SK-N-SH (cell line): ENCODE data around the gene PFDN1. TPM values are rescaled to one million over a fixed set of nuclear protein-coding genes. Genes with fewer than 3 reads are reported as not detected.

Source experiments
- CTCF ChIA-PET: fragments of 300-600, 350-600 bp; formaldehyde crosslinking; extraction: SDS; loops from one replicate; lab custom pipeline; 2021; lab: Yijun Ruan, JAX
- POLR2A ChIA-PET: fragments of 350-600 bp; sonication (Branson Sonifier 250); formaldehyde crosslinking; extraction: SDS; loops from one replicate; lab custom pipeline; 2020; ENCODE audit warnings: antibody characterized with exemption, inconsistent platforms; lab: Yijun Ruan, JAX
- DNase-seq: peaks from one replicate; pipeline ENCODE4 v3.0.0; 2012
- H2AFZ ChIP-seq: fragments of 200-600 bp; sonication (generic); 2 replicates; pipeline ENCODE4 v1.8.1; 2016; ENCODE audit warnings: antibody characterized with exemption, mild to moderate bottlenecking, low read depth
- H3F3A ChIP-seq: fragments of 200-600 bp; sonication (generic); replicated peaks from 2 replicates; pipeline ENCODE3; 2016; ENCODE audit warnings: antibody characterized with exemption, mild to moderate bottlenecking; ENCODE audit not compliant: insufficient read depth
- H3K27ac ChIP-seq, 2 experiments: fragments of 200-500 bp in 1 of 2; fragments of 200-600 bp in 1 of 2; sonication (Bioruptor generic) in 1 of 2; sonication (generic), shearing (Covaris generic) in 1 of 2; 2 replicates each; pipeline versions ENCODE4 v1.5.1 to v1.6.1; 2014 to 2016; ENCODE audit warnings: low read depth in 2 of 2, inconsistent platforms in 1 of 2, low read length in 1 of 2, mild to moderate bottlenecking in 1 of 2, mixed read lengths in 1 of 2
- H3K27me3 ChIP-seq: fragments of 200-600 bp; sonication (generic), shearing (Covaris generic); 2 replicates; pipeline ENCODE4 v1.6.1; 2016; ENCODE audit warnings: mixed run types; ENCODE audit not compliant: insufficient read depth
- H3K36me3 ChIP-seq, 2 experiments: fragments of 200-500 bp in 1 of 2; fragments of 200-600 bp in 1 of 2; sonication (Bioruptor generic) in 1 of 2; sonication (generic) in 1 of 2; replicated peaks in 1 of 2; 2 replicates each; pipeline versions ENCODE3 to v1.5.1; 2014 to 2016; ENCODE audit warnings: low read length in 1 of 2, mild to moderate bottlenecking in 1 of 2; ENCODE audit not compliant: insufficient read depth in 2 of 2, control insufficient read depth in 1 of 2
- H3K4me1 ChIP-seq, 2 experiments: fragments of 200-500 bp in 1 of 2; fragments of 200-600 bp in 1 of 2; sonication (Bioruptor generic) in 1 of 2; sonication (generic), shearing (Covaris generic) in 1 of 2; 2 replicates each; pipeline versions ENCODE4 v1.5.1 to v1.6.1; 2014 to 2016; ENCODE audit warnings: low read depth in 1 of 2, low read length in 1 of 2, mixed run types in 1 of 2; ENCODE audit not compliant: insufficient read depth in 2 of 2, control insufficient read depth in 1 of 2
- H3K4me2 ChIP-seq: fragments of 200-600 bp; sonication (generic), shearing (Covaris generic); 2 replicates; pipeline ENCODE4 v1.6.1; 2017; ENCODE audit warnings: mixed run types
- H3K4me3 ChIP-seq, 2 experiments: fragments of 200-500 bp in 1 of 2; fragments of 200-600 bp in 1 of 2; sonication (Bioruptor generic) in 1 of 2; sonication (generic), shearing (Covaris generic) in 1 of 2; 2 replicates each; pipeline versions ENCODE4 v1.5.1 to v1.8.1; 2014 to 2016; ENCODE audit warnings: low read depth in 2 of 2, inconsistent platforms in 1 of 2, low read length in 1 of 2, mild to moderate bottlenecking in 1 of 2, mixed read lengths in 1 of 2, moderate library complexity in 1 of 2
- H3K79me2 ChIP-seq: fragments of 200-600 bp; sonication (generic); 2 replicates; pipeline ENCODE4 v1.8.1; 2017; ENCODE audit warnings: mild to moderate bottlenecking; ENCODE audit not compliant: insufficient read depth
- H3K9ac ChIP-seq: fragments of 200-600 bp; sonication (generic); 2 replicates; pipeline ENCODE4 v1.6.1; 2017; ENCODE audit warnings: mixed run types
- H3K9me2 ChIP-seq: fragments of 200-600 bp; sonication (generic); 2 replicates; pipeline ENCODE4 v1.6.1; 2017; ENCODE audit warnings: mixed run types
- H3K9me3 ChIP-seq: fragments of 200-600 bp; sonication (generic); 2 replicates; pipeline ENCODE4 v1.6.1; 2017; ENCODE audit warnings: mixed run types, mild to moderate bottlenecking, moderate library complexity
- H4K20me1 ChIP-seq: fragments of 200-600 bp; sonication (generic); 2 replicates; pipeline ENCODE4 v1.6.1; 2017; ENCODE audit warnings: mild to moderate bottlenecking, mixed run types; ENCODE audit not compliant: insufficient read depth
- CTCF ChIP-seq: fragments of 200-600 bp; sonication (generic); IDR thresholded peaks from 2 replicates; pipeline ENCODE4 v1.6.1; 2017; ENCODE audit warnings: antibody characterized with exemption, mild to moderate bottlenecking, moderate library complexity
- EZH2phosphoT487 ChIP-seq: fragments of 200-600 bp; sonication (generic); IDR thresholded peaks from 2 replicates; pipeline ENCODE4 v1.6.1; 2017; ENCODE audit warnings: low read depth, mixed run types, mild to moderate bottlenecking, antibody characterized with exemption, moderate library complexity, borderline replicate concordance
- FOXJ3 ChIP-seq: sonication (generic); formaldehyde crosslinking; IDR thresholded peaks from 2 replicates; pipeline ENCODE4 v1.5.1; 2020; ENCODE audit warnings: mild to moderate bottlenecking, missing genetic modification reagents
- IRF3 ChIP-seq: fragments of 150-350 bp; IDR thresholded peaks from 2 replicates; pipeline ENCODE4 v1.6.1; 2016; ENCODE audit warnings: mild to moderate bottlenecking, low read depth, low read length
- JUND ChIP-seq: IDR thresholded peaks from 2 replicates; pipeline ENCODE4 v1.4.0; 2012
- MAX ChIP-seq: IDR thresholded peaks from 2 replicates; pipeline ENCODE4 v1.4.0; 2012; ENCODE audit warnings: low read depth
- POLR2AphosphoS5 ChIP-seq: IDR thresholded peaks from 2 replicates; pipeline ENCODE4 v1.6.1; 2012; ENCODE audit warnings: low read depth, low read length
- RAD21 ChIP-seq: IDR thresholded peaks from 2 replicates; pipeline ENCODE4 v1.6.1; 2012; ENCODE audit warnings: mild to moderate bottlenecking, low read length
- RXRA ChIP-seq: IDR thresholded peaks from 2 replicates; pipeline ENCODE4 v1.4.0; 2012; ENCODE audit warnings: low read depth, mild to moderate bottlenecking, borderline replicate concordance
- SMC3 ChIP-seq: IDR thresholded peaks from 2 replicates; pipeline ENCODE4 v1.6.1; 2012; ENCODE audit warnings: low read depth, low read length, improper control_type of control experiment
- TAF1 ChIP-seq: IDR thresholded peaks from 2 replicates; pipeline ENCODE4 v1.6.1; 2012; ENCODE audit warnings: low read depth, mild to moderate bottlenecking, low read length, moderate library complexity, borderline replicate concordance
- USF1 ChIP-seq: IDR thresholded peaks from 2 replicates; pipeline ENCODE4 v1.4.0; 2012; ENCODE audit warnings: low read depth, borderline replicate concordance
- WGBS: methylation state at CpG from one replicate; pipeline ENCODE4 v1.1.6; 2017; ENCODE audit warnings: low lambda C conversion rate; 5-methylcytosine and 5-hydroxymethylcytosine counted together
- polyA plus RNA-seq, 3 experiments: library from polyadenylated mRNA; depleted of rRNA; stranded (reverse); fragments of >200 nt; gene quantifications; 2 replicates each; pipeline ENCODE4 v1.2.3, GENCODE V29; 2012

Gene PFDN1
- polyA plus RNA-seq, 1 of the 3 experiments (the other 2 are of a cell fraction) = 55.2 TPM

- no peaks in the 10 kb centered on the region for H4K20me1 ChIP-seq
- DNase-seq = no peak
- H3K9me2 ChIP-seq = no peaks in the 10 kb centered on the region
- H3K4me1 ChIP-seq = no peaks in the 10 kb centered on the region; a peak in 1 of 4 replicates
- H2AFZ ChIP-seq = no peak overlapping the region
- CTCF ChIA-PET = interaction anchor here (1.2 to 2.0 kb wide), 2 partner anchors 13 to 144 kb away, joined by 3 to 8 read pairs; no protein-coding TSS in a partner anchor
- no peak overlapping the region for H3K27ac ChIP-seq
- 48% methylated on average over 2 of the region's 2 CpGs for WGBS
- H3K9ac ChIP-seq = no peak overlapping the region
- no peak for TF ChIP-seq POLR2AphosphoS5
- no peak for TF ChIP-seq MAX
- TF ChIP-seq IRF3 = no peak
- TF ChIP-seq TAF1 = no peak
- TF ChIP-seq EZH2phosphoT487 = no peak
- TF ChIP-seq RAD21 = no peak
- TF ChIP-seq RXRA = no peak
- TF ChIP-seq USF1 = no peak
- H3K36me3 ChIP-seq = no peaks in the 10 kb centered on the region
- no peaks in the 10 kb centered on the region for H3K27me3 ChIP-seq
- H3K4me3 ChIP-seq = no peak overlapping the region
- H3K9me3 ChIP-seq = no peaks in the 10 kb centered on the region
- POLR2A ChIA-PET = no interaction called here
- no peak overlapping the region for H3K4me2 ChIP-seq
- no peaks in the 10 kb centered on the region for H3F3A ChIP-seq
- H3K79me2 ChIP-seq = no peaks in the 10 kb centered on the region
Observed at GRCh38 chr5:140207250-140207964, 95.5 kb downstream of the PFDN1 start.

- WGBS = 94% methylated on average over 4 of the region's 4 CpGs
- POLR2A ChIA-PET = no interaction called here
- H2AFZ ChIP-seq = no peak overlapping the region
- DNase-seq = no peak
- no peaks in the 10 kb centered on the region for H3K79me2 ChIP-seq
- no peaks in the 10 kb centered on the region for H3K9me3 ChIP-seq
- H3K9ac ChIP-seq = no peak overlapping the region
- no peaks in the 10 kb centered on the region for H3F3A ChIP-seq
- no peak overlapping the region for H3K4me2 ChIP-seq
- H3K4me3 ChIP-seq = no peak overlapping the region
- no peaks in the 10 kb centered on the region for H4K20me1 ChIP-seq
- CTCF ChIA-PET = interaction anchor here (1.1 to 2.0 kb wide), 5 partner anchors 8 to 146 kb away, joined by 3 to 8 read pairs (median 4); no protein-coding TSS in a partner anchor
- TF ChIP-seq CTCF (peak; percentile 15; the same call in 1 of the 2 replicates), FOXJ3 (CRISPR knock-in tag) (no peak), JUND (no peak), SMC3 (no peak)
- H3K27me3 ChIP-seq = no peaks in the 10 kb centered on the region
- H3K36me3 ChIP-seq = no peaks in the 10 kb centered on the region
- no peaks in the 10 kb centered on the region; a peak in 1 of 4 replicates for H3K4me1 ChIP-seq
- H3K27ac ChIP-seq = no peak overlapping the region
- H3K9me2 ChIP-seq = no peaks in the 10 kb centered on the region
Observed at GRCh38 chr5:140205952-140206351, 96.9 kb downstream of the PFDN1 start.
